Measurements from ENCODE around the gene TJP1.
A peak's percentile ranks its signal among the peaks of the same experiment; 100 is the strongest.

The TJP1 gene

GRCh38 chr15:29822100-29822683, at the start of gene TJP1:
TJP1 (minus strand) TSS chr15:29822468; CDS start chr15:29822028, 440 bp downstream.
- DNase-seq (ENCODE audit: low spot score) (peak; percentile 54), FAIRE-seq (no peak)

DNA sequence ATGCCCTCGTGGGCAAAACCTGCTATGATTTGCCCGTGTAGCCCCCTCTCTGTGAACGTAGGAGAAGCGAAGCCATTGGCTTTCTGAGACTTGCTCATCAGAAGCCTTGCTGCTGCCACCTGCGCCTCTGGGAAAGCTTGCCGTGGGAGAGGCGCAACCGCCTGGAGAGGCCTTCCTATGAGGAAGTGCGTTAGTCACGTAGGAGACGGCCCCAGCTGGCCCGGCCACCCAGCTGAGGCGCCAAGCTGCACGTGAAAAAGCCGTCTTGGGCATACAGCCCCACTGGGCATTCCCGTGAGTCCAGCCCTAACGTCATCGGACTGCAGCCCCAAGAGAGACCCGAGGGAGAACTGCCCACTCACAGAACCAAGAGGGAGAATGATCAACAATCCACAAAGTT, 49.1 kb upstream of the TJP1 start:
- DNase-seq (ENCODE audit: low spot score): no peak
- no peak for FAIRE-seq

GRCh38 chr15:29870495-29871151, 48.4 kb upstream of the TJP1 start:
- no peak for DNase-seq (ENCODE audit: low spot score)
- FAIRE-seq: no peak

DNA sequence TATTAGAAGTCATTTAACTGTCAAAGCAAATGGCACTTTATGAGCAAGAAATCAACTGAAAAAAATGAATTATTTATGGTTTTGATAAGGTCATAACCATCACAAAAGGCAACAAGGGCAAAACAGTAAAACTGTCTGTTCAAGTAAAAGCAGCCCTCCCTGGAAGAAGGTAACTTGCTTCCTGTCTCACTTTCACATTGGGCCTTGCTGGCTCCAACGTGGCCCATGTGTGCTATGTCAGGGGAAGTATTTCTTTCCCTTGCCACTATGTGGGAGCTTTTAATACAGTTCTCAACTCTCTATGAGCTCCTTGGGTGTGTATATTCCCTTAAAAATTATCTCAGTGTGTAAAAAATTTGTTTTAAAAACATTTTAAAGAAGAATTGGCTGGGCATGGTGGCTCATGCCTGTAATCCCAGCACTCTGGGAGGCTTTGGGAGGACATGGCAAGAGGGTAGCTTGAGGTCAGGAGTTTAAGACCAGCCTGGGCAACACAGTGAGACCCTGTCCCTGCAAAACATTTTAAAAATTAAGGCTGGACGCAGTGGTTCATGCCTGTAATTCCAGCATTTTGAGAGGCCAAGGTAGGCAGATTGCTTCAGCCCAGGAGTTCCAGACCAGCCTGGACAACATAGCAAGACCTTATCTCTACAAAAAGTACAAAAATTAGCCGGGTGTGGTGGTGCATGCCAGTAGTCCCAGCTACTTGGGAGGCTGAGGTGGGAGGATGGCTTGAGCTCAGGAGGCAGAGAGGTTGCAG, 45.2 kb upstream of the TJP1 start:
- FAIRE-seq: no peak
- no peak for DNase-seq (ENCODE audit: low spot score)

DNA sequence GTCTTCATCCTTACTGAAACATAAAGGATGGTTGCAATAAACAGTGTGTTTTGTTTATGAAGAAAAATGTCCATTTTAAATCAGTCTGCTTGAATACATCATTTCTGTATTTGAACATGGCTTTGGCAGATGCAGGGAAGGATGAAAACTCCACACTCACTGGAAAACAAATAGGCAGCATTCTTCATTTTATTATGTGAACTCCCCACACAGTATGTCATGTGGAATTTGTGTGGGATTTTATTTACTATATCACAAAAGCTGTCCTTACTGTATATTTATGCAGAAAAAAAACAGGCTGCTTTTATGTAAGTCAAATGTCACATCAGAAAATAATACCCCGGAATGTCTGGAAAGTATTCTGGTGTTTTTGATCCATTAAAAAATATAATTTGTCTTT, 44.1 kb upstream of the TJP1 start:
- FAIRE-seq (no peak), DNase-seq (ENCODE audit: low spot score) (no peak)

- no peak for FAIRE-seq
- no peak for DNase-seq (ENCODE audit: low spot score)
Observed at GRCh38 chr15:29864501-29864900, 42.2 kb upstream of the TJP1 start.

DNA sequence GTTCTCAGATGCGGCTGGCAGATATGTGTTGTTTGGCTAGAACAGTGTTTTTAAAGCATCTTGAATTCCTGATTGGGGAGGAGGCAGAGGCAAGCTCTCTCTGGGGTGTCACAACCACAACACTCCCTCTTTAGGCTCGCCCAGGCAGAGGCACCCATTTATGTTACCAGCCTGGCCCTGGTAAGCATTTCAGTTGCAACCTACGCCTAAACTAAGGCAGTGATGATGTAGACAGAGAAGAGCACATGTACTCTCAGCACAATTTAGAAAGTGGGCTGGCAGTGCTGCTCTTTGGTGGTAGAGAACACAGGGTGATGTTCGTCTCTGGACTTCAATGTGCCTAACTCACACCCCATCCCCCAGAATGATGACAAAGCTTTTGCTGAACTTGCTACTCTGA, 41.2 kb upstream of the TJP1 start:
- FAIRE-seq (no peak), DNase-seq (ENCODE audit: low spot score) (no peak)

GRCh38 chr15:29862271-29862670, 40.0 kb upstream of the TJP1 start:
- no peak for DNase-seq (ENCODE audit: low spot score)
- FAIRE-seq: no peak

- DNase-seq (ENCODE audit: low spot score): no peak
- no peak for FAIRE-seq
Observed at GRCh38 chr15:29860872-29861271, 38.6 kb upstream of the TJP1 start.

GRCh38 chr15:29859973-29860715, 37.9 kb upstream of the TJP1 start:
- FAIRE-seq (peak; percentile 86), DNase-seq (ENCODE audit: low spot score) (peak; percentile 81)

GRCh38 chr15:29859293-29859692, 37.0 kb upstream of the TJP1 start:
- no peak for FAIRE-seq

DNA sequence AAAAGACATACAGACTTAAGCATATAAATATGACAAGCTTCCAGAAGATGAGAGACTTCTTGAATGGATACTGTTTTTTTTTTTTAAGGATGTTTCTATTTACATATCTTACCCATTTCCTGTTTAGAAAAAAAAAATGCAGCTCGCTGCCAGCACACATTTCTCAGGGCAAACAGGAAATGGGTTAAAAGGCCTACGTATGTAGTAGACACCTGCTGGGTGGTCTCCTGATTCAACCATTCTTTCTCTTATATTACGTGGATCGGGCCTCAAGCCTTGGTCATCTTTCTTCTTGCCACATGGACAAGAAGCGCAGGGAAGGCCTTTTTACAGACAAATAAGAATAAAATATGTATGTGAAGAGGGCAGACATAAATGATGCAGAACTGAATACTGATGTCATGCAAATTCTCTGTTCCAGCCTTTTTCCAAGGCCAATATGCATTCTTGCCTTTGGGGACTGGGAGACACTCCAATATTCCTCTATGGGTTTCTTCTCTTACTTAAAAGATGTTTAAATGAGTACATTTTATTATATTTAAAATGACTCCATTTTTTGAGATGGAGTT, 35.0 kb upstream of the TJP1 start:
- DNase-seq (ENCODE audit: low spot score): no peak
- FAIRE-seq: no peak

More at GRCh38 chr15:29859293-29859692, 37.0 kb upstream of the TJP1 start:
- no peak for DNase-seq (ENCODE audit: low spot score)

DNA sequence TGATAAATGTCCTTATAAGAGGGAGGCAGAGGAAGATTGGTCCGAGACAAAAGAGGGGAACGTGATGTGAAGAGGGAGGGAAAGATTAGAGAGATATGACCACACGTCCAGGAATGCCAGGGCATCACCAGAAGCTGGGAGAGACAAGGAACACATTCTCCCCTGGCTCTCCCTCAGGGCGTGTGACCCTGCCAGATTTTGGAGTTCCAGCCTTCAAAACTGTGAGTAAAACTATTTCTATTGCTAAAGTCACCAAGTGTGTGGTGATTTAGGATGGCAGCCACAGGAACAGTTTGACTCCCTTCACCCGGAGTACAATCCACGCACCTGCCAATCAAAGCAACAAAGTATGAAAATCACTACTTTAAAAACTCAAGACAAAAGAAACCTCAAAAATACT, 32.1 kb upstream of the TJP1 start:
- DNase-seq (ENCODE audit: low spot score): no peak
- FAIRE-seq: no peak

DNA sequence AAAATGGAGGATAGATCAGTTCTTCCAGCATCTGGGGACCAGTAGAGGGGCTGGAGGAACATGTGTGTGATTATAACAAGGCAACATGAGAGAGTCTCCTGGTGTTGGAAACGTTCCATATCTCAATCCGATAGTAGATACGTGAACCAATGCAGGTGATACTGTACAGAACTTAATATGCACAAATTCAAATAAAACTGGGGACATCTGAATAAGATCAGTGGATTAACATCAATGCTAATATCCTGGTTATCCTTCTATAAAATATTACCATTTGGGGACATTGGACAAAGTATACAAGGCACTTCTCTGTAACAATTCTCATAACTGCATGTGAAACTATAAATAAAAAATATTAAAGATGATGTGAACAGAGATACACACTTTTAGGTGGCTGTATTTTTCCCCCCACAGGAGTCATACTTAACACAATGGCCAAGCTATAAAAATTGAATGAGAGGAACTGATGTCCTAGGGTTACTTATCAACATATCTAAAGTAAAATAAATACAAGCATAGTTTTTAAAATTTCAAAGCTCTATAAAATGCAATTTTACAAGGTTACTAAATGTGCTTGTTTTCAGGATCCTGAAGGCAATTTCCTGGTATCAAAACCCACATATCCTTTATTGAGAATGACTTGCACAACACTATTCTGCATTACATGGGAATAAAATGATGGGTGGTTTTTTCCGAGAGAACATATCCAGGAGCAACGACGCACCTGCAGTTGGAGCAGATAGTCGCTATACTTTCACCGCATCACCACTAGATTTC, 31.1 kb upstream of the TJP1 start:
- no peak for DNase-seq (ENCODE audit: low spot score)
- FAIRE-seq: no peak

GRCh38 chr15:29852201-29852600, 29.9 kb upstream of the TJP1 start:
- FAIRE-seq: peak; percentile 62
- DNase-seq (ENCODE audit: low spot score): peak; percentile 59

DNA sequence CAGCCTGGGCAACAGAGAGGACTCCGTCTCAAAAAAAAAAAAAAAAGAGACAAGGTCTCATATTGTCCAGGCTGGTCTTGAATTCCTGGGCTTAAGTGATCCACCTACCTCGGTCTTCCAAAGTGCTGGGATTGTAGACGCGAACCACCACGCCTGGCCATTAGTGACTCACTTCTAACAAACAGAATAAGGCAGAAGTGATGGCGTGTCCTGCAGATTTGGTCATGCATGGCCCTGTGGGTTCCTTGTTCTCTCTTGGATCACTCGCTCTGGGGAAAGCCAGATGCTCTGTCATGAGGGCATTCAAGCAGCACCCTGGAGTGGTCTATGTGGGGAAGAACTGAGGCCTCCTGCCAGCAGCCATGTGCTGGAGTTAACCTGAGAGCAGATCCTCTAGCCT, 27.4 kb upstream of the TJP1 start:
- peak; percentile 96 for DNase-seq (ENCODE audit: low spot score)
- peak; percentile 97 for FAIRE-seq

- peak; percentile 15 for DNase-seq (ENCODE audit: low spot score)
Observed at GRCh38 chr15:29849218-29849617, 26.9 kb upstream of the TJP1 start.

GRCh38 chr15:29844290-29844903, 22.1 kb upstream of the TJP1 start:
- no peak for FAIRE-seq
- peak; percentile 37 for DNase-seq (ENCODE audit: low spot score)

More at GRCh38 chr15:29849218-29849617, 26.9 kb upstream of the TJP1 start:
- no peak for FAIRE-seq

GRCh38 chr15:29842290-29842689, 20.0 kb upstream of the TJP1 start:
- FAIRE-seq (no peak), DNase-seq (ENCODE audit: low spot score) (no peak)

- DNase-seq (ENCODE audit: low spot score): no peak
- no peak for FAIRE-seq
Observed at GRCh38 chr15:29840926-29841325, 18.7 kb upstream of the TJP1 start.
